NB4 (cell line): ENCODE measurements around the gene MAN2B2.

Source experiments
- POLR2A ChIP-seq: IDR thresholded peaks from 2 replicates; pipeline ENCODE4 v1.6.1; 2011; ENCODE audit warnings: mild to moderate bottlenecking; ENCODE audit not compliant: insufficient read length; ENCODE audit errors: extremely low read depth
- TF ChIP-seq, protein P1 (sequence below): IDR thresholded peaks from one replicate; pipeline ENCODE4 v1.5.1; 2012; ENCODE audit warnings: low read depth, low read length

DNA sequence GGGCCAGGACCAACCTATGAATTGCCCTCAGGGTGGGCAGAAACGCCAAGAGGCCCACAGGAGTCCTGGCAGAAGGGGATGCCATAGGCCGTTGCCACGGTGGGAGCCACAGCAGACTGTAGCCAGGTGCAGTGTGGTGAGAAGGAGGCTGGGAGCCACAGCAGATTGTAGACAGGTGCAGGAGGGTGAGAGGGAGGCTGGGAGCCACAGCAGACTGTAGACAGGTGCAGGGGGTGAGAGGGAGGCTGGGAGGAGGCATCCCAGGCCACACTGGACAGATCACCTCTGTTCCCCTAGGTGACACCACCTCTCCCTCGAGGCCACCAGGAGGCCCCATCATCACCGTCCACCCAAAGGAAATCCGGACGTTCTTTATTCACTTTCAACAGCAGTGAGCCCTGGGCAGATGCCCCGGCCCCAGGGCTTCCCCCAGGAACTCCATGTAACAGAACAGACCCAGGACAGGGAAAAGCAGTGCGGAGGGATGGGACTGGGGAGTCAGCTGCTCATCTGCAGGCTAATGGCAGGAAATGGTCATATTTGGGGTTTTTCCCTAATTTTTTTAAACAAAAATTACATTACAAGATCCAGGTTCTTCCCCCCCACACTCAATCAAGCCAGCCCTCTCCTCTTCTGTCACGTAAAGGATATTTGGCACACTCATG is 46.0 kb downstream of the MAN2B2 start:
- TF ChIP-seq, protein P1, sequence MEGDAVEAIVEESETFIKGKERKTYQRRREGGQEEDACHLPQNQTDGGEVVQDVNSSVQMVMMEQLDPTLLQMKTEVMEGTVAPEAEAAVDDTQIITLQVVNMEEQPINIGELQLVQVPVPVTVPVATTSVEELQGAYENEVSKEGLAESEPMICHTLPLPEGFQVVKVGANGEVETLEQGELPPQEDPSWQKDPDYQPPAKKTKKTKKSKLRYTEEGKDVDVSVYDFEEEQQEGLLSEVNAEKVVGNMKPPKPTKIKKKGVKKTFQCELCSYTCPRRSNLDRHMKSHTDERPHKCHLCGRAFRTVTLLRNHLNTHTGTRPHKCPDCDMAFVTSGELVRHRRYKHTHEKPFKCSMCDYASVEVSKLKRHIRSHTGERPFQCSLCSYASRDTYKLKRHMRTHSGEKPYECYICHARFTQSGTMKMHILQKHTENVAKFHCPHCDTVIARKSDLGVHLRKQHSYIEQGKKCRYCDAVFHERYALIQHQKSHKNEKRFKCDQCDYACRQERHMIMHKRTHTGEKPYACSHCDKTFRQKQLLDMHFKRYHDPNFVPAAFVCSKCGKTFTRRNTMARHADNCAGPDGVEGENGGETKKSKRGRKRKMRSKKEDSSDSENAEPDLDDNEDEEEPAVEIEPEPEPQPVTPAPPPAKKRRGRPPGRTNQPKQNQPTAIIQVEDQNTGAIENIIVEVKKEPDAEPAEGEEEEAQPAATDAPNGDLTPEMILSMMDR = no peak
- no peak for TF ChIP-seq POLR2A
